Tibial artery (tissue), 4 donors: ENCODE results near the gene CTNNAL1.
"Not testable (repeated sequence)": the region's sequence is repeated elsewhere in the genome, so short reads cannot be mapped to it uniquely, and the experiment has no call there.

Experiments
- DNase-seq, 2 donors: peaks; one replicate each; pipeline ENCODE4 v3.0.0-alpha.2; 2019
- H3K27ac ChIP-seq, 2 donors: fragments of 200-600 bp; sonication (generic) in 1 of 2; 1 replicate in 1 of 2; 2 replicates in 1 of 2; pipeline ENCODE4 v1.5.1; 2018 to 2019; ENCODE audit warnings: mild to moderate bottlenecking in 1 of 2
- H3K27me3 ChIP-seq, 2 donors: fragments of 200-600 bp; sonication (generic) in 1 of 2; one replicate each; pipeline versions ENCODE4 v1.5.1 to v1.6.0; 2016 to 2019
- H3K36me3 ChIP-seq, 3 donors: fragments of 200-600 bp; sonication (generic) in 2 of 3; one replicate each; pipeline ENCODE4 v1.5.1; 2016 to 2019; ENCODE audit warnings: mild to moderate bottlenecking in 2 of 3
- H3K4me1 ChIP-seq, 4 donors: fragments of 200-600 bp; sonication (generic) in 2 of 4; 1 replicate in 3 of 4; 2 replicates in 1 of 4; pipeline ENCODE4 v1.5.1; 2016 to 2019
- H3K4me3 ChIP-seq, 2 donors: fragments of 200-600 bp; sonication (generic) in 1 of 2; 1 replicate in 1 of 2; 2 replicates in 1 of 2; pipeline ENCODE4 v1.5.1; 2018 to 2019; ENCODE audit warnings: mild to moderate bottlenecking in 2 of 2
- H3K9me3 ChIP-seq, 3 donors: fragments of 200-600 bp; sonication (generic) in 1 of 3; one replicate each; pipeline ENCODE4 v1.5.1; 2016 to 2019
- intact Hi-C: fragments of 100-400 bp; cut with DNase I; formaldehyde crosslinking; loops from one replicate; pipeline ENCODE4 v1.15.0; 2023; ENCODE audit warnings: low total_unique reads
- TF ChIP-seq, protein P1 (sequence below), 2 experiments: fragments of 200-600 bp in 1 of 2; fragments of 450-650 bp in 1 of 2; IDR thresholded peaks; one replicate each; pipeline ENCODE4 v1.5.1; 2017 to 2019; ENCODE audit warnings: antibody characterized with exemption in 2 of 2, mild to moderate bottlenecking in 1 of 2, moderate library complexity in 1 of 2

The CTNNAL1 gene

DNA sequence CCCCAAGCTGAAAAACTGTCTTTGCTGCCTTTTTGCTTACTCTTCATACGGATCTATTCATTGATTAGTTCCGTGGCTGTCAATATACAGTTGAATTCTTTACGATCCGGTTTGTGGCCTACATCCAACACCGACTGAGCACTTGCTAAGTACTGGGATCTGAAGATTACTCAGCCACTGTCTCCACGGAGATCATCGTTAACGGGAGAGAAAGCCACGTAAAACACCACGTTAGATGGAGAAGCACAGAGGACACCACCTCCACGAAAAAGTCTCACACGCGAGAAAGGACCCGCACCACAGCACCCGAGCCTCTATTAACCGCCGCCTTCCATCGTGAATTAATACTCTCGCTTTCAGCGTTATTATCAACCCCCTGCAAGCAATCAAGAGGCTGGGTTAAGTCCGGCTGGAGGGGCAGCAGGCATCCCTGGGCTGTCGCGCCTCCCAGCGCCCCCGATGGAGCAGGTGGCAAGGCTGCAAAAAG, 80.0 kb downstream of the CTNNAL1 start:
- intact Hi-C loops = loop anchor here (10.0 kb wide), 2 partner anchors 82 to 182 kb away; partner anchors contain the start of genes CTNNAL1 and TMEM245
- Histone ChIP-seq H3K9me3 (no peaks in the 10 kb centered on the region), H3K36me3 (peaks cover 10 to 20% (median 10%) of the 10 kb centered on the region in 3 donors), H3K27me3 (no peaks in the 10 kb centered on the region), H3K4me1 (peaks cover 0 to 25% (median 18%) of the 10 kb centered on the region in 4 donors), H3K27ac (peak overlapping the region; percentile 83 to 86), H3K4me3 (peak overlapping the region; percentile 71 to 76)
- DNase-seq = no peak
- TF ChIP-seq, protein P1, sequence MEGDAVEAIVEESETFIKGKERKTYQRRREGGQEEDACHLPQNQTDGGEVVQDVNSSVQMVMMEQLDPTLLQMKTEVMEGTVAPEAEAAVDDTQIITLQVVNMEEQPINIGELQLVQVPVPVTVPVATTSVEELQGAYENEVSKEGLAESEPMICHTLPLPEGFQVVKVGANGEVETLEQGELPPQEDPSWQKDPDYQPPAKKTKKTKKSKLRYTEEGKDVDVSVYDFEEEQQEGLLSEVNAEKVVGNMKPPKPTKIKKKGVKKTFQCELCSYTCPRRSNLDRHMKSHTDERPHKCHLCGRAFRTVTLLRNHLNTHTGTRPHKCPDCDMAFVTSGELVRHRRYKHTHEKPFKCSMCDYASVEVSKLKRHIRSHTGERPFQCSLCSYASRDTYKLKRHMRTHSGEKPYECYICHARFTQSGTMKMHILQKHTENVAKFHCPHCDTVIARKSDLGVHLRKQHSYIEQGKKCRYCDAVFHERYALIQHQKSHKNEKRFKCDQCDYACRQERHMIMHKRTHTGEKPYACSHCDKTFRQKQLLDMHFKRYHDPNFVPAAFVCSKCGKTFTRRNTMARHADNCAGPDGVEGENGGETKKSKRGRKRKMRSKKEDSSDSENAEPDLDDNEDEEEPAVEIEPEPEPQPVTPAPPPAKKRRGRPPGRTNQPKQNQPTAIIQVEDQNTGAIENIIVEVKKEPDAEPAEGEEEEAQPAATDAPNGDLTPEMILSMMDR (IDR thresholded peaks at IDR 0.05) = no peak

GRCh38 chr9:108928386-108928785, 84.9 kb downstream of the CTNNAL1 start:
- H3K36me3 ChIP-seq = peaks cover 50 to 69% (median 55%) of the 10 kb centered on the region in 3 donors
- no peak overlapping the region for H3K4me3 ChIP-seq
- H3K4me1 ChIP-seq = peaks cover 0 to 12% (median 10%) of the 10 kb centered on the region in 4 donors
- TF ChIP-seq, protein P1 (IDR thresholded peaks at IDR 0.05) = no peak
- no peak for DNase-seq
- intact Hi-C loops = no loop called here
- no peak overlapping the region for H3K27ac ChIP-seq
- no peaks in the 10 kb centered on the region for H3K27me3 ChIP-seq
- no peaks in the 10 kb centered on the region for H3K9me3 ChIP-seq

DNA sequence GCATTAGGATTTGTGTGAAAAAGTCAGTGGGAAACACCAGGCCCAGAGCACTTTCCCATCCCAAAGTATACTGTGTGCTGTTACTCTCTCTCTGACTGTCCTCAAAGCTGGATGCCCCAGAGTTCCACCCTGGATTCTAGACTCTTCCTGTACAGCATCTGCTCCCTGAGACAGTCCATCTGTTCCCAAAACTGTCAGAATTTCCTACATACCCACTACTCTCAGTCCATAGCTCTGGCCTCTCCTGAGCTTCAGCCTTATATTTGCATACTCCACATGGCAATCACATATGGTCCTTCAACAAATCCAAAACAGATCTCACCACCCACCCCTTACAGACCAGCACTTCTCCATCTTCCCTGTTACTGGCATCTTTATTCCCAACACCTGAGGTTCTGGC, 88.8 kb downstream of the CTNNAL1 start:
- intact Hi-C loops = no loop called here
- TF ChIP-seq, protein P1 (IDR thresholded peaks at IDR 0.05) = no peak
- H3K36me3 ChIP-seq = peaks cover 77 to 99% (median 81%) of the 10 kb centered on the region in 3 donors
- H3K4me1 ChIP-seq = no peaks in the 10 kb centered on the region
- no peaks in the 10 kb centered on the region for H3K9me3 ChIP-seq
- no peaks in the 10 kb centered on the region for H3K27me3 ChIP-seq
- DNase-seq = no peak
- H3K4me3 ChIP-seq = no peak overlapping the region
- H3K27ac ChIP-seq = no peak overlapping the region

DNA sequence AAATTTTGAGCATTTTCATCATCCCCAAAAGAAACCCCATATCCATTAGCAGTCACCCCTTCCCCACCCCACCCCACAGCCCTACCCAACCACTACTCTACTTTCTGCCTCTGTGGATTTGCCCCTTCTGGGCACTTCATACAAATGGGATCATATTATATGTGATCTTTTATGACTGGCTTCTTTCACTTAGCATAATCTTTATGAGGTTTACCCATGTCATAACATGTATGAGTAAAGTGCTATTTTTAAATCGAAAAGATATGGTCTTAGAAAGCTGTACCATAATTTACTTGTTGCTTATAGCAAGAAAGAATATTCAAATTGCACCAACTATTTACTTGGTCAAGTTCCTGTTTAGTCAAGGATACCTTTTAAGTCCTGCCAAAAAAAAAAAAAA, 92.1 kb downstream of the CTNNAL1 start:
- DNase-seq = no peak
- no peak overlapping the region for H3K4me3 ChIP-seq
- H3K27ac ChIP-seq = no peak overlapping the region
- no peaks in the 10 kb centered on the region for H3K9me3 ChIP-seq
- intact Hi-C loops = no loop called here
- H3K27me3 ChIP-seq = no peaks in the 10 kb centered on the region
- TF ChIP-seq, protein P1 (IDR thresholded peaks at IDR 0.05) = no peak
- peaks cover 83 to 99% (median 85%) of the 10 kb centered on the region in 3 donors for H3K36me3 ChIP-seq
- no peaks in the 10 kb centered on the region for H3K4me1 ChIP-seq

DNA sequence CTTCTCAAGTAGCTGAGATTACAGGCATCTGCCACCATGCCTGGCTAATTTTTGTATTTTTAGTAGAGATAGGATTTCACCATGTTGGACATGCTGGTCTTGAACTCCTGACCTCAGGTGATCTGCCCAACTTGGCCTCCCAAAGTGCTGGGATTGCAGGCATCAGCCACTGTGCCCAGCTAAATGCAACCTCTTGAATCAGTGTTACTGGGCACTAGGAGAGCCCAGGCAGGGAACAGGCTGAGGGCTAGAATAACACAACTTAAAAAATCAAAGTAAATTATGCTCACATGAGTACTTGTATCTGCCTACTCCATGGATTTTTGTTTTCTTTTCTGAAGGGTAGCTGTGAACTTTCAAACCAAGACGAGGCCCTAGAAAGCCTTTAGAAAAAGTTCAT, 92.9 kb downstream of the CTNNAL1 start:
- H3K9me3 ChIP-seq, intact Hi-C loops, H3K4me1 ChIP-seq, DNase-seq, H3K4me3 ChIP-seq, H3K27ac ChIP-seq, H3K27me3 ChIP-seq: not testable (repeated sequence)
- peaks cover 83 to 99% (median 85%) of the 10 kb centered on the region in 3 donors for H3K36me3 ChIP-seq

- H3K36me3 ChIP-seq = peaks cover 80 to 99% (median 83%) of the 10 kb centered on the region in 3 donors
- H3K4me3 ChIP-seq = no peak overlapping the region
- H3K4me1 ChIP-seq = no peaks in the 10 kb centered on the region
- DNase-seq = no peak
- intact Hi-C loops = no loop called here
- no peak overlapping the region for H3K27ac ChIP-seq
- no peaks in the 10 kb centered on the region for H3K27me3 ChIP-seq
- TF ChIP-seq, protein P1 (IDR thresholded peaks at IDR 0.05) = no peak
- H3K9me3 ChIP-seq = no peaks in the 10 kb centered on the region
These were observed 93.8 kb downstream of the CTNNAL1 start for GRCh38 chr9:108919517-108919916.
